Measurements from ENCODE around the gene TUBB3.

Gene TUBB3

DNA sequence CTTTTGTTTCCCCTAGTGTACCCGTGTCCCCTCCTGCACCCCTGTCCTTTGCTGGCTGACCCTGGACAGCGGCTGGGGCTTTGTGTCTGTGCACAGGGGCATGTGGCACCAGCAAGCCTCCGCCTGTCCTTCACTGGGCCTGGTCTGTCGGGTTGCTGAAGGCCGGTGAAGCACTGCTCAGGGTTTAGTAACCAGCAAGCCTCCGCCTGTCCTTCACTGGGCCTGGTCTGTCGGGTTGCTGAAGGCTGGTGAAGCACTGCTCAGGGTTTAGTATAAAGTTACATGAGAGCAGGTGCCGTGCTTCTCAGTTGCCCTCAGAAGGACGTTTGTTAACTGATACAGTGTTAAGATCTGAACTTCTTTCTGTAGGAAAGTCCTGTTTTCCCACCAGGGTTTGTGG is 59.2 kb downstream of the TUBB3 start:
- no peak for DNase-seq (ENCODE audit: low read depth)

DNA sequence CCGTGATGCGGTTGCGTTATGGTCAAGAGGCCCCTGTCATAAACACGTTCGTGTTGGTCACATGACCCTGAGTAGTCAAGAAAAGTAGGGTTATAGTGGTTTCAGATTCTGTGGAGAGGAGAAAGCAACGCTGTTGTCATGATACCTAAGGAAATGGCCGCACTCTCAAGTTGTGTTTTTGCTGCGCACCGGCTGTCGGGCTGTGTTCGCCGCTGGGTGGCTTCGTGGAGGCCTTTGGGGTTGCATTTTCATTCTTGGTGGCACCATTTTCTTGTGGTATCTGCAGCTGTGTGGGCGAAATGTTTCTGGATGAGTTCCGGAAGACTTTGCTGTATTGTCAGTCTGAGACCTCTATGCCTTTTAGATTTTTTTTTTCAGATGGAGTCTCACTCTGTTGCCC is 60.4 kb downstream of the TUBB3 start:
- DNase-seq (ENCODE audit: low read depth), result no peak
- H3K4me3 ChIP-seq (ENCODE audit: low read depth, low read length), result no peak overlapping the region

More for the DNA sequence above, 59.2 kb downstream of the TUBB3 start:
- no peak overlapping the region for H3K4me3 ChIP-seq (ENCODE audit: low read depth, low read length)

DNA sequence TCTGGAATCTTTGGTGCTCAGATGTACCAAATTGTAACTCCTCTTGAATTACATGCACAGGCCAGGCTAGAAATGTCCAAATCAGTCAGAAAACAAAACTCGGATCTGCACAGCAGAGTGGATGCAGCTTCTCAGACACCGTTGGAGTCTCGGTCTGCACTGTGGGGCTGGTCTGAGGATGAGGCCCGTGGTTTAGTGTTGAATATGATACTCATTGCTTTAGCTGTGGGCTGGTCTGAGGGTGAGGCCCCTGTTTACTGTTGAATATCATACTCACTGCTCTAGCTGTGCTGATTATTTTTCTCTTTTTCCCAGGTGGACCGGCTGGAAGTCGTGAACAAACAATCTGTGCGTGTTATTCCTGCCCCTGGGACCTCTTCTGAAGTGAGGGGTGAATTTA is 61.1 kb downstream of the TUBB3 start:
- H3K4me3 ChIP-seq (ENCODE audit: low read depth, low read length), result no peak overlapping the region

DNA sequence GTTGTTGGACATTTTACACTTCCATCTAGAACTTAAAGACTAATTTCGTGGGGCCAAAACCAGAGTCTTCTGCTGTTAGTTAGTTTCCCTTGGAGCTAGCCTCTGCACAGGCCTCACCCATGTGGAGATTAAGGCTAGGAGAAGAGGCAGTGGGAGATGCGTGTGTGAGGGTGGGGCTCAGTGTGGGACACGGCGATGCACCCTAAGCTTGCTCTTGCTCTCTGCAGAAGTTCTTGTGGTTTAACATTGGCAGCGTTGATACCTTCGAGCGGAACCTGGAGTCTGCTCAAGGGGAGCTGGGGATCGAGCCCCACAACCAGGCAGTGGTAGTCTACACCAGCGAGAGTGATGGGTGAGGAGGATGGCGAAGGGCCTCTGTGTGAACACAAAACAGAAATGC is 62.1 kb downstream of the TUBB3 start:
- DNase-seq (ENCODE audit: low read depth), result no peak
- no peak overlapping the region for H3K4me3 ChIP-seq (ENCODE audit: low read depth, low read length)

More for the DNA sequence above, 61.1 kb downstream of the TUBB3 start:
- DNase-seq (ENCODE audit: low read depth), result no peak
